ENCODE measurements around the gene TMEM131.

Gene TMEM131

DNA sequence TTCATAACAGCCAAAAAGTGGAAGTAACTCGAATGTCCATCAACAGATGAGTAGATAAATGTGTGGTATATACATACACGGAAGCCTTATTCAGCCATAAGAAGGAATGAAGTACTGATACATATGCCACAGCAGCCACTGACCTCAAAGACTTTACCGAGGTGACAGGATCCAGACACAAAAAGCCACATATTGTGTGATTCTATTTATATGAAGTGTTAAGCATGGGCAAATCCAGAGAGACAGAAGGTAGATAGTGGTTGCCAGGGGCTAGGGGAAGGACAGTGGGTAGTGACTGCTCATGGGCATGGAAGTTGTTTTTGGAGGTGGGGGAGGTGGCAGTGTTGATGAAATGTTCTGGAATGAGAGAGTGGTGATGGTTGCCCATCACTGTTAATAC lies 248.5 kb downstream of the TMEM131 start:
- Histone ChIP-seq H3K36me3 (ENCODE audit: control insufficient read depth, insufficient read depth, low read length) (peaks cover 3% of the 10 kb centered on the region), H3K9me3 (ENCODE audit: control insufficient read depth, low read length) (no peaks in the 10 kb centered on the region), H3K4me1 (ENCODE audit: control insufficient read depth, insufficient read depth, low read length, poor library complexity, severe bottlenecking) (peaks cover 5% of the 10 kb centered on the region), H3K4me3 (ENCODE audit: extremely low read depth, insufficient read depth, low read length, poor library complexity, severe bottlenecking) (no peak overlapping the region), H3K27ac (ENCODE audit: low read depth, low read length, severe bottlenecking) (no peak overlapping the region)
- 90 to 92% methylated on average over 2 of the region's 3 CpGs for WGBS, 2 experiments (ENCODE audit: insufficient coverage in 2 of 2)

DNA sequence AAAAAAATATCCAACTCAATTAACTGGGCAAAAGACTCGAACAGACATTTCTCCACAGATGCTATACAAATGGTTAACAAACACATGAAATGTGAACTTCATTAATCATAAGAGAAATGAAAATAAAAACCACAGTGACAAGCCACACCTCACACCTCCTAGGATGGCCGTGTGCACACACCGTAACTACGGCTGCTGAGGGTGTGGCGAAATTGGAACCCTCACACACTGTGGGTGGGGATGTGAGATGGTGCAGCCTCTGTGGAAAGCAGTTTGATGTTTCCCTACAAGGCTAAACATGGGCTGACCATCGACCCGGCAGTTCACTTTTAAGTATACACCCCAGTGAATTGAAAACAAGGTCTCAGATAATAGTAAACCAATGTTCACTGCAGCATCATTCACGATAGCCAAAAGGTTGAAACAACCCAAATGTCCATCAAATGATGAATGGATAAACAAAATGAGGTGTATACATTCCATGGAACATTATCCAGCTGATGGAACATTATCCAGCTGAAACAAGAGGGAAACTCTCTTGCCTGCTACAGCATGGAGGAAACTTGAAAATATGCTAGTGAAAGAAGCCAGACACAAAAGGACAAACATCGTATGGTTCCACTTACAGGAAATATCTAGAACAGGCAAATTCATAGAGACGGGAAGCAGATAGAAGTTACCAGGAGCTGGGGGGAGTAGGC lies 250.1 kb downstream of the TMEM131 start:
- no peaks in the 10 kb centered on the region for H3K9me3 ChIP-seq (ENCODE audit: control insufficient read depth, low read length)
- WGBS, 2 experiments (ENCODE audit: insufficient coverage in 2 of 2): 98 to 100% methylated on average over 3 to 5 of the region's 10 CpGs
- H3K27ac ChIP-seq (ENCODE audit: low read depth, low read length, severe bottlenecking): no peak overlapping the region
- H3K4me3 ChIP-seq (ENCODE audit: extremely low read depth, insufficient read depth, low read length, poor library complexity, severe bottlenecking): no peak overlapping the region
- H3K4me1 ChIP-seq (ENCODE audit: control insufficient read depth, insufficient read depth, low read length, poor library complexity, severe bottlenecking): peaks cover 7% of the 10 kb centered on the region
- no peaks in the 10 kb centered on the region for H3K36me3 ChIP-seq (ENCODE audit: control insufficient read depth, insufficient read depth, low read length)

DNA sequence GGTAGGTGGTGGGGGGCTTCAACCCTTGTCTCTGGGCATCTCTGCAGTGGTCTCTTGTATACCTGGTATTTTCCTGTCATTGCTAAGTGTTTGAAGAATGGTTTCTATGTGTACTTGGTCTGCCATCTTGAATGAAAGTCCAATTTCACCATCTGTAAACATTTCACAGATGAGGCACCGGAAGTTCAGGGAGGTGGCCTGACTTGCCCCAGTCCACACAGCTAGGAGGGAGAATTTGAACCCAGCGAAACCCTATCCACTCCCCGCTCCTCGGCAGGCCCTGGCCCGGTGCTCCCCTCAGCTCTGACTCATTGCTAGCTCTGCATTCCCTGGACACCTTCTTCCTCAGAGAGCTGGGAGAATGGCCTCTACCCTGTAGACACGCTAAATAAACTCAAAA lies 251.8 kb downstream of the TMEM131 start:
- WGBS, 2 experiments (ENCODE audit: insufficient coverage in 2 of 2): 90% methylated on average over 2 to 3 of the region's 6 CpGs
- no peaks in the 10 kb centered on the region for H3K36me3 ChIP-seq (ENCODE audit: control insufficient read depth, insufficient read depth, low read length)
- no peak overlapping the region for H3K27ac ChIP-seq (ENCODE audit: low read depth, low read length, severe bottlenecking)
- no peak overlapping the region for H3K4me3 ChIP-seq (ENCODE audit: extremely low read depth, insufficient read depth, low read length, poor library complexity, severe bottlenecking)
- peaks cover 7% of the 10 kb centered on the region for H3K4me1 ChIP-seq (ENCODE audit: control insufficient read depth, insufficient read depth, low read length, poor library complexity, severe bottlenecking)
- no peaks in the 10 kb centered on the region for H3K9me3 ChIP-seq (ENCODE audit: control insufficient read depth, low read length)

DNA sequence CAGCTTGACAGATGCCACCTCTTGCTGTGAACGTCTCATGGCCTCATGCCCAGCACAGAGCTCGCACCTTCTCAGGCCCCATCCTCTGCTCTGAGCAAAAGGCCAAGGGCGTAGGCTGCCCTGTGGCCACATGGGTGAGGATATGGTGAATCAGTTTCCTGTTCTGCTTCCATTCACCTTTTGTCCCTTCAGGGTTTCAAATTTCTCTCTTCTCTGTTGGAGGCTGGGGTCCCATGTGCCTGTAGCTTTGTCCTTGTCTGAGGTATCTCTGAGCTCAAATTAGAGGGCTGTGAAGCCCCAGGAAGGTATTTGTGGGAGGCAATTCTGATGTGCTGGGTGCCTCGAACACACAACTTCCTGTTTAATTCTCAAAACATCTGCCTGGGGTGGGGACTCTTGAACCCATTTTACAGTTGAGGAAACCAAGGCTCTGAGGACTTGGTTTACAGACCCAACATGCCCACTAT lies 253.3 kb downstream of the TMEM131 start:
- WGBS, 2 experiments (ENCODE audit: insufficient coverage in 2 of 2): 84 to 96% methylated on average over 3 to 4 of the region's 4 CpGs

DNA sequence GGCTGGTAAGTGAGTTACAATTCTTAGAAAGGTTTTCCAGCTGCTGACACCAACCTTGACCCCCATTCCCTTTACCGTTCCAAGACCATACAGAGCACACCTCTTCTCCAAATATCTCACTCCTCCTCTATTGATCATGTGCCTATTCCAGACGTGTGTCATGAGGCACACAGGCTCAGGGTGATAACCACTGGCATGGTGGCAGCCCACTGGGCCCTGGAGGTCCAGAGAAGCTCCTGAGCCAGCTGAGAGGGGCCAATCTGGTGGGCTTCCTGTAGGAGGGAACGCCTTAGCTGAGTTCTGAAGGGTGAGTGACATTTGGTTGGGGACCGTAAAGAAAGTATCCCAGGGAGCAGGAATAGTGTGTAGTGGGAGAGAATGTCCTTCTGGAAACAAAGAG lies 254.1 kb downstream of the TMEM131 start:
- Histone ChIP-seq H3K4me3 (ENCODE audit: extremely low read depth, insufficient read depth, low read length, poor library complexity, severe bottlenecking) (no peak overlapping the region), H3K27ac (ENCODE audit: low read depth, low read length, severe bottlenecking) (no peak overlapping the region), H3K36me3 (ENCODE audit: control insufficient read depth, insufficient read depth, low read length) (no peaks in the 10 kb centered on the region), H3K9me3 (ENCODE audit: control insufficient read depth, low read length) (no peaks in the 10 kb centered on the region), H3K4me1 (ENCODE audit: control insufficient read depth, insufficient read depth, low read length, poor library complexity, severe bottlenecking) (peaks cover 4% of the 10 kb centered on the region)
- WGBS, 2 experiments (ENCODE audit: insufficient coverage in 2 of 2): 93 to 100% methylated on average over 4 of the region's 4 CpGs

More for the DNA sequence above, 253.3 kb downstream of the TMEM131 start:
- Histone ChIP-seq H3K36me3 (ENCODE audit: control insufficient read depth, insufficient read depth, low read length) (no peaks in the 10 kb centered on the region), H3K9me3 (ENCODE audit: control insufficient read depth, low read length) (no peaks in the 10 kb centered on the region), H3K4me1 (ENCODE audit: control insufficient read depth, insufficient read depth, low read length, poor library complexity, severe bottlenecking) (peaks cover 4% of the 10 kb centered on the region), H3K27ac (ENCODE audit: low read depth, low read length, severe bottlenecking) (no peak overlapping the region), H3K4me3 (ENCODE audit: extremely low read depth, insufficient read depth, low read length, poor library complexity, severe bottlenecking) (no peak overlapping the region)

DNA sequence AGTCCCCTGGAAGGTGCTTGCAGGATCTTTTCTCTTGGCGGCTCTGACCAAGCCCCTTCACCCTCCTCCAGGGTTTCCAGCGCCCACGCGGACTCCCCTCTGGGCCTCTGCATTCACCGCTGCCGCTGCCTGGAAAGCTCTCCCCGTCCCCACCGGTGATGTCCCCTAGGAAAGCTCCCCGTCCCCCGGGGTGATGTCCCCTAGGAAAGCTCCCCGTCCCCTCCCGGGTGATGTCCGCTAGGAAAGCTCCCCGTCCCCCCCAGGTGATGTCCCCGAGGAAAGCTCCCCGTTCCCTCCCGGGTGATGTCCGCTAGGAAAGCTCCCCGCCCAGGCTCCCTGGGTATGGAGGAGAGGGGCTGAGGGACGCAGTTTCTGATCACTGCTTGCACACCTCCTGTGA lies 254.5 kb downstream of the TMEM131 start:
- H3K27ac ChIP-seq (ENCODE audit: low read depth, low read length, severe bottlenecking): no peak overlapping the region
- no peak overlapping the region for H3K4me3 ChIP-seq (ENCODE audit: extremely low read depth, insufficient read depth, low read length, poor library complexity, severe bottlenecking)
- H3K4me1 ChIP-seq (ENCODE audit: control insufficient read depth, insufficient read depth, low read length, poor library complexity, severe bottlenecking): peaks cover 4% of the 10 kb centered on the region
- 96 to 98% methylated on average over 16 to 18 of the region's 20 CpGs for WGBS, 2 experiments (ENCODE audit: insufficient coverage in 2 of 2)
- no peaks in the 10 kb centered on the region for H3K36me3 ChIP-seq (ENCODE audit: control insufficient read depth, insufficient read depth, low read length)
- no peaks in the 10 kb centered on the region for H3K9me3 ChIP-seq (ENCODE audit: control insufficient read depth, low read length)

DNA sequence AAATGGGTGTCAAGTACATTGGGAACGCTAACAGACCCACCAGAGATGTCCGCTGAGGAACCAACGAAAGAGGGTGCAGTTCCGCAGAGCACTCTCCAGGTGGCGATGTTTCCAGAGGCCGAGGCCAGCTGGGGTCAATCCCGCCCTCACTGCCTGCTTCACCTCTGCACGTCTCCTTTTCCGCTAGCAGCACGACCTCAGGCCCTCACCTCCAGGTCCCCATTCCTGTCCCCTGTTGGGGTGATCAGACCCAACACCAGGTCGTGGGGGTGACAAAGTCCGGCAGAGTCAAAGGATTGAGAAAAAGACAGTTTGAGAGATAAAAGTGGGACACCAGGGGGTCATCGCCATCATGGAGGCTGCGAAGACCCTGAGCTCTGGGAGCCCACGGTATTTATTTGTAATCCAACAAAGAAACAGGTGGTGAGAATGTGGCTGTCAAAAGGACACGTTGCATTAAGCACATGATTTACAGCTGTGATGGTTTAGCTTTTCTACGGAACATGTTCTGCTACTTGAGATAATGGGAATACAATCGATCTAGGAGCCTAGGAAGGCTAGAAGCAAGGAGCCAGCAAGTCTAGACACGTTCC lies 255.1 kb downstream of the TMEM131 start:
- H3K4me1 ChIP-seq (ENCODE audit: control insufficient read depth, insufficient read depth, low read length, poor library complexity, severe bottlenecking): peaks cover 4% of the 10 kb centered on the region
- no peak overlapping the region for H3K4me3 ChIP-seq (ENCODE audit: extremely low read depth, insufficient read depth, low read length, poor library complexity, severe bottlenecking)
- 52 to 56% methylated on average over 13 to 18 of the region's 19 CpGs for WGBS, 2 experiments (ENCODE audit: insufficient coverage in 2 of 2)
- H3K36me3 ChIP-seq (ENCODE audit: control insufficient read depth, insufficient read depth, low read length): no peaks in the 10 kb centered on the region
- H3K27ac ChIP-seq (ENCODE audit: low read depth, low read length, severe bottlenecking): no peak overlapping the region
- no peaks in the 10 kb centered on the region for H3K9me3 ChIP-seq (ENCODE audit: control insufficient read depth, low read length)

DNA sequence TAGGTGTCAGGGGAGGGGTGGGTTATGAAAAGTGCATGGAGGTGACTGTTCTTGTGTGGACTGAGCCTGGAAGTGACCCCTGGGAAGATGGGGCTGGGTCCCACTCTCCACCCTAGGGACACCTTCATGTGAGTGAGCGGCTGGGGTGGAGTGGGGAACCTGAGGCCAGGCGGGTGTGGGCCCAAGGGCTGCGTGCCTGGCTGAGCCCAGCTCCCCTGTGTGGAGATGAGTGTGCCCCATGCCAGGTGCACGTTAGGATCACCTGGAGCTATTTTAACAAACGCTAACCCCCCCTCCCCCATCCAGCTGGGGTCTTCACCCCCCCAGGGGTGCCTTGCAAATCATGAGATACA lies 255.9 kb downstream of the TMEM131 start:
- Histone ChIP-seq H3K9me3 (ENCODE audit: control insufficient read depth, low read length) (no peaks in the 10 kb centered on the region), H3K36me3 (ENCODE audit: control insufficient read depth, insufficient read depth, low read length) (no peaks in the 10 kb centered on the region), H3K4me1 (ENCODE audit: control insufficient read depth, insufficient read depth, low read length, poor library complexity, severe bottlenecking) (peaks cover 4% of the 10 kb centered on the region), H3K27ac (ENCODE audit: low read depth, low read length, severe bottlenecking) (no peak overlapping the region), H3K4me3 (ENCODE audit: extremely low read depth, insufficient read depth, low read length, poor library complexity, severe bottlenecking) (no peak overlapping the region)
- WGBS, 2 experiments (ENCODE audit: insufficient coverage in 2 of 2): 83 to 94% methylated on average over 2 to 3 of the region's 5 CpGs

DNA sequence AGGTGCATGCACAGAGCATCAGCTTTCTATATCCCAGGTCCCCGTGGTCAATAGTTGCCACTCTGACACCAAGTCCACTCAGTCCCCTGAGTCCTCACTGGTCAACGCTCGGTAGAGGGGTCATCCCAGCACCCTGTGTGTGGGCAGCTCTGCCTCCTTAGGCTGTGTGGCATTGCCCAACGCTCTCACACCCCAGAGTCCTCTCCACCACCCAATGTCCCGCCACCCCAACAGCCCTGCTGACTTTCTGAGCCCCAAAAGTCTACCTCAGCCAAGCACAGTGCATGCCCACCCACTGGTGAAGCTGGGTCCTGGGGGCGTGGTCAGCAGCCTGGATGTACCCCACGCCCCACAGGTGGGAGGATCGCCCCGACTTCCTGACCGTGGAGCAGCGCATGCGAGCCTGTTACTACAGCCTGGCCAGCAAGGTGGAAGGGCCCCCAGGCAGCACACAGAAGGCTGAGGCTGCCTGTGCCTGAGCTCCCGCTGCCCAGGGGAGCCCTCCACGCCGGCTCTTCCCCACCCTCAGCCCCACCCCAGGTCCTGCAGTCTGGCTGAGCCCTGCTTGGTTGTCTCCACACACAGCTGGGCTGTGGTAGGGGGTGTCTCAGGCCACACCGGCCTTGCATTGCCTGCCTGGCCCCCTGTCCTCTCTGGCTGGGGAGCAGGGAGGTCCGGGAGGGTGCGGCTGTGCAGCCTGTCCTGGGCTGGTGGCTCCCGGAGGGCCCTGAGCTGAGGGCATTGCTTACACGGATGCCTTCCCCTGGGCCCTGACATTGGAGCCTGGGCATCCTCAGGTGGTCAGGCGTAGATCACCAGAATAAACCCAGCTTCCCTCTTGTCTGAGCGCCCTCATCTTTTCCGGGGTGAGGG lies 256.5 kb downstream of the TMEM131 start:
- H3K4me3 ChIP-seq (ENCODE audit: extremely low read depth, insufficient read depth, low read length, poor library complexity, severe bottlenecking): no peak overlapping the region
- H3K27ac ChIP-seq (ENCODE audit: low read depth, low read length, severe bottlenecking): no peak overlapping the region
- H3K9me3 ChIP-seq (ENCODE audit: control insufficient read depth, low read length): no peaks in the 10 kb centered on the region
- WGBS, 2 experiments (ENCODE audit: insufficient coverage in 2 of 2): 91 to 94% methylated on average over 15 to 19 of the region's 23 CpGs
- peaks cover 4% of the 10 kb centered on the region for H3K4me1 ChIP-seq (ENCODE audit: control insufficient read depth, insufficient read depth, low read length, poor library complexity, severe bottlenecking)
- no peaks in the 10 kb centered on the region for H3K36me3 ChIP-seq (ENCODE audit: control insufficient read depth, insufficient read depth, low read length)

DNA sequence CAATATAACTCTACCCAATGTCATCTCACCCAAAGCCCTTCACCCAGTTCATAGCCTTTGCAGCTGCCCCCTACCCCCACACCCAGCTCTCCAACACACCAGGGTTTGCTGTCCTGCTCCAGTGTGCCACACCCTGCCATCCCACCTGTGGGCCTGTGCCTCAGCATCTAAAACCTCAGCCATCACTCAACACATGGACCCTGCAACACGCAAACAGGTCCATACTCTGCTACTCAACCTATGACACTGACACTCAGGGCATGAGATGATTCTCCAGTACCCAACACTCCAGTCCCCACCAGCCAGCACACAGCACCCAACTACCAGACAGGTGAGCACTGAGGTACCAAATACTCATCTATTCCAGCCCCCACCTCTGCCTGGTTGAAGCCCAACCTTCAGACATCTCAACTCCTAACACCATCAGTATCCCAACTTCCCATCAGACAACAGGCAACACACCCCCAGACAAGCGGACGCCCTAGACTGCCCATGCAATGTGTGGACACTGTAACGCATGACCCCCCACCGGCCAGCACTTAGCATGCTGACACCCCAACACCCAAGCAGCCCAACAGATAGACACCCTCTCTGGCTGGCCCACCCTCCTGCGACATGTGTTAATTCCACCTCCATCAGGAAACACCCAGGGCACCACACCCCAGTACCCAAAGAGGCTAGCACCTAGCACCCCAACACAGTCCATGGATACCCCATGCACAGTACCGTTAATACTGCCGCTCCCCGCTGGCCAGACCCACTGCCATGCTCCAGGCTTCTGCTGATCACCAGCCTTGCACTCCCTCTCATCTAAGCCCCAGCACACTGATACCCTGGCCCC lies 257.3 kb downstream of the TMEM131 start:
- no peak overlapping the region for H3K4me3 ChIP-seq (ENCODE audit: extremely low read depth, insufficient read depth, low read length, poor library complexity, severe bottlenecking)
- H3K36me3 ChIP-seq (ENCODE audit: control insufficient read depth, insufficient read depth, low read length): no peaks in the 10 kb centered on the region
- H3K27ac ChIP-seq (ENCODE audit: low read depth, low read length, severe bottlenecking): no peak overlapping the region
- WGBS, 2 experiments (ENCODE audit: insufficient coverage in 2 of 2): 97 to 98% methylated on average over 7 to 9 of the region's 9 CpGs
- peaks cover 4% of the 10 kb centered on the region for H3K4me1 ChIP-seq (ENCODE audit: control insufficient read depth, insufficient read depth, low read length, poor library complexity, severe bottlenecking)
- H3K9me3 ChIP-seq (ENCODE audit: control insufficient read depth, low read length): no peaks in the 10 kb centered on the region

Data from mesodermal cell (in vitro differentiated cells).